HFFc6 (cell line): Measurements from ENCODE around the gene ANKRD6. TPM values are rescaled to one million over a fixed set of nuclear protein-coding genes. Genes with fewer than 3 reads are reported as not detected.
A peak's percentile ranks its signal among the peaks of the same experiment; 100 is the strongest.

Source experiments
- DNase-seq: peaks from one replicate; pipeline ENCODE4 v3.0.0-alpha.2; 2018
- H3K27ac Mint-ChIP-seq: 2 replicates; pipeline ENCODE4 v1.8.0; 2020; ENCODE audit warnings: mild to moderate bottlenecking, mixed read lengths
- H3K27me3 Mint-ChIP-seq: 2 replicates; pipeline ENCODE4 v1.8.0; 2021; ENCODE audit warnings: mild to moderate bottlenecking, moderate library complexity, mixed read lengths; ENCODE audit not compliant: insufficient read depth
- H3K36me3 Mint-ChIP-seq: 2 replicates; pipeline ENCODE4 v1.8.0; 2021; ENCODE audit warnings: low read depth, mixed read lengths
- H3K4me1 Mint-ChIP-seq: 2 replicates; pipeline ENCODE4 v1.8.0; 2020; ENCODE audit warnings: low read depth, mixed read lengths
- H3K4me3 Mint-ChIP-seq: 2 replicates; pipeline ENCODE4 v1.8.0; 2020; ENCODE audit warnings: mild to moderate bottlenecking, moderate library complexity, mixed read lengths
- H3K9me3 Mint-ChIP-seq: 2 replicates; pipeline ENCODE4 v1.8.0; 2020; ENCODE audit warnings: mild to moderate bottlenecking, mixed read lengths
- long read RNA-seq: library from polyadenylated mRNA; unstranded; transcript quantifications from one replicate; pipeline ENCODE4 v2.0.0, GENCODE V29; 2019
- total RNA-seq, 6 experiments: library from RNA; stranded (reverse); fragmentation: NEBNext Ultra II Directional; extraction: Animal tissue kit (Norgen Biotek cat#: 25700); gene quantifications; 2 replicates in 1 of 6; 3 replicates in 5 of 6; pipeline ENCODE4 v1.2.3, GENCODE V29; 2021
- TF ChIP-seq, protein P1 (sequence below): fragments of 200-600 bp; sonication (generic); IDR thresholded peaks from 2 replicates; pipeline ENCODE4 v1.5.0; 2021; ENCODE audit warnings: antibody characterized with exemption, mild to moderate bottlenecking

ANKRD6 gene
- total RNA-seq, result not detected
- long read RNA-seq, partial matches to known transcripts, result 0 of 6 reads
- long read RNA-seq, other reads (novel, unspliced or antisense), result 6 of 6 reads

DNA sequence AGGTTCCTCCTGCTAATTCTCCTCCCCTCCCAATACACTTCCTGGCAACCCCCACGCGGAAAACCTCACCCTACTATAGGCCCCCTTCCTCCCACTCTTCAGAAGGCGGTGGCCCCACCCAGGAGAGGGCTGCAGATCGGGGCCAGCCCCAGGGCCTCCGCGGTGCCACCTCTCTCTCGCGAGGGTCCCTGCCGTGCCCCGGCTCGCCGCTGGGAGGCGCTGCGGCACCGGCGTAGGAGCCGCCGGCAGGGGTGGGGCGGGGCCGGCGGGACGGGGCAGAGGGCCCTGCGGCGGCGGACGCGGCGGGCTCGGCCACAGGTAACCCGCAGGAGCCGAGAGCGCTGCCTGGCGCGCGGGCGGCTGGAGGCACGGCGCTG lies at the start of gene ANKRD6:
Gene ANKRD6, plus strand, starts transcription at position 278 of the 377 bp plus-strand sequence. CDS start 133,825 bp downstream, outside the sequence.
- H3K27ac Mint-ChIP-seq, result no peak within 1 kb of the TSS
- no peak for DNase-seq
- TF ChIP-seq, protein P1, sequence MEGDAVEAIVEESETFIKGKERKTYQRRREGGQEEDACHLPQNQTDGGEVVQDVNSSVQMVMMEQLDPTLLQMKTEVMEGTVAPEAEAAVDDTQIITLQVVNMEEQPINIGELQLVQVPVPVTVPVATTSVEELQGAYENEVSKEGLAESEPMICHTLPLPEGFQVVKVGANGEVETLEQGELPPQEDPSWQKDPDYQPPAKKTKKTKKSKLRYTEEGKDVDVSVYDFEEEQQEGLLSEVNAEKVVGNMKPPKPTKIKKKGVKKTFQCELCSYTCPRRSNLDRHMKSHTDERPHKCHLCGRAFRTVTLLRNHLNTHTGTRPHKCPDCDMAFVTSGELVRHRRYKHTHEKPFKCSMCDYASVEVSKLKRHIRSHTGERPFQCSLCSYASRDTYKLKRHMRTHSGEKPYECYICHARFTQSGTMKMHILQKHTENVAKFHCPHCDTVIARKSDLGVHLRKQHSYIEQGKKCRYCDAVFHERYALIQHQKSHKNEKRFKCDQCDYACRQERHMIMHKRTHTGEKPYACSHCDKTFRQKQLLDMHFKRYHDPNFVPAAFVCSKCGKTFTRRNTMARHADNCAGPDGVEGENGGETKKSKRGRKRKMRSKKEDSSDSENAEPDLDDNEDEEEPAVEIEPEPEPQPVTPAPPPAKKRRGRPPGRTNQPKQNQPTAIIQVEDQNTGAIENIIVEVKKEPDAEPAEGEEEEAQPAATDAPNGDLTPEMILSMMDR, result peak; percentile 75
- no peaks in the 10 kb centered on the region for H3K9me3 Mint-ChIP-seq
- H3K4me1 Mint-ChIP-seq, result no peaks in the 10 kb centered on the region
- no peaks in the 10 kb centered on the region for H3K36me3 Mint-ChIP-seq
- peaks cover 24% of the 10 kb centered on the region for H3K27me3 Mint-ChIP-seq
- H3K4me3 Mint-ChIP-seq, result peak within 1 kb of the TSS; percentile 35; the same call in 1 of the 2 replicates

DNA sequence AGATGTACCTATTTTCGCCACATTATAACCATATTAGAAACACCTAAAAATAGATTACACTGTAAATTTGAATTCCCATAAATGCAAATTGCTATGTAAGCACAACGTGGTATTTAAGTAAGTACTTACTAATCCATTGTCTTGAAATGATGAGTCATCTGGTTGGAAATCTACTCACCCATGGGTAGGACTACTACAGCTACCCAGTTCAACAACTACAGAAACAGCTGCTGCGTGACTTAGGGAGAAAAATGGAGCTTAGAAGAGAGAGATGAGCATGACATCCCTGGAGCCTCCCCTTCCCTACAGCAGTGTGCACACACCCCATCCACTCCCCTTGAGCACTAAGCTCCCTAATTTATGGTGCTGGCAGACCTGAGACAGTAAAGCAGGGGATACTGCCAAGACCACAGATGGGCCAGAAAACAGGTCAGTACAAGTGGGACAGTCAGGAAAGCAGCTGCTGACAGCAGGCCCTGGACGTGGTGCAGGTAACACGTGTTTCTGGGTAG lies 47.7 kb upstream of the ANKRD6 start:
- H3K4me1 Mint-ChIP-seq, result no peaks in the 10 kb centered on the region
- no peaks in the 10 kb centered on the region for H3K9me3 Mint-ChIP-seq
- peaks cover 18% of the 10 kb centered on the region for H3K27me3 Mint-ChIP-seq
- no peak overlapping the region for H3K4me3 Mint-ChIP-seq
- no peak overlapping the region for H3K27ac Mint-ChIP-seq
- no peak for DNase-seq
- H3K36me3 Mint-ChIP-seq, result no peaks in the 10 kb centered on the region
- TF ChIP-seq, protein P1, result no peak

DNA sequence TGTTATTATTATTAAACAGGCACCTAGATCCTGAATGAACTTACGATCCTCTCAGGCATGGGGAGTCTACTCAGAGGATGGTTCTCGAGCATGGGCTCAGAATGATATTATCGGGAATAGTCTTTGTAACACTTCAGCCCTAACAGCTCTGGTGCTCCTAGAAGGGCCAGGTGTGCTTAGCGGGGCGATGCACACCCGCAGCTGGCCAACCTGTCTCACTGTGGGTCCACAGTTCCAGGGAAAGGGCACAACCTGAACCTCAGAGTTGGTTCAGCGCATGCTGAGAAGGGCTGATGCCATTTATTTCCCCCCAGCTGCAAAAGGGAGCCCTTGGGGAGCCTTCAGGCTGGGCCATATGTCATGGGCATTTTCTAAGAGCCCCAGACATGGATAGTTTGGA lies 47.1 kb upstream of the ANKRD6 start:
- no peak overlapping the region for H3K27ac Mint-ChIP-seq
- H3K27me3 Mint-ChIP-seq, result peaks cover 11% of the 10 kb centered on the region

DNA sequence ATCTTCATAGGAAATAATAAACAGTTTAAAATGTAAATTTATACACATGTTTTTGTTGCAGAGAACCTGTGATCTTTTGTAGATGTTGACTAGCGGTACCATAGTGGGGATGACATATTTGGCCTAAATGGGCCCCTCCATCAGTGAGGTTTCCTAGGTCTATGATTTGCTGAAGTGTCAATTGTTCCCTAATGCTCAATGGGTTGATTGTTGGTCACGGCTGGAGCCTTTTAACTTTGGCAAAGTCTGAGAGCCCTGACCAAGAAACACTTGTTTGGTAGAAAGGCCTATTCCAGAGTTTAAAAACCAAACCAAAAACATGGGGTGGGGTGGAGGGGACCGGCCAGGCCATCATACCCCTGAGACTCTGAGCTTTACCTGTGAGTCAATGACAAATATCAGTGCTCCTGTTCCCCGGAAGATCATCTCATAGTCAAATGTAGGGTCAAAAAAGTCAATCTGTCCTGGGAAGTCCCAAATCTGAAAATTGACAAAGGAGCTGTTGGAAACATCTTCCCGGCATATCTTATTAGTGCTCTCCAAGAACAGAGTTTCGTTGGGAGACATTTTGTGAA lies 45.9 kb upstream of the ANKRD6 start:
- Mint-ChIP-seq H3K36me3 (no peaks in the 10 kb centered on the region), H3K27me3 (peaks cover 9% of the 10 kb centered on the region), H3K4me3 (no peak overlapping the region), H3K9me3 (no peaks in the 10 kb centered on the region), H3K27ac (no peak overlapping the region), H3K4me1 (no peaks in the 10 kb centered on the region)
- TF ChIP-seq, protein P1, result no peak
- no peak for DNase-seq

More for the DNA sequence above, 47.1 kb upstream of the ANKRD6 start:
- TF ChIP-seq, protein P1, result no peak
- Mint-ChIP-seq H3K4me3 (no peak overlapping the region), H3K4me1 (no peaks in the 10 kb centered on the region), H3K36me3 (no peaks in the 10 kb centered on the region), H3K9me3 (no peaks in the 10 kb centered on the region)
- DNase-seq, result no peak

DNA sequence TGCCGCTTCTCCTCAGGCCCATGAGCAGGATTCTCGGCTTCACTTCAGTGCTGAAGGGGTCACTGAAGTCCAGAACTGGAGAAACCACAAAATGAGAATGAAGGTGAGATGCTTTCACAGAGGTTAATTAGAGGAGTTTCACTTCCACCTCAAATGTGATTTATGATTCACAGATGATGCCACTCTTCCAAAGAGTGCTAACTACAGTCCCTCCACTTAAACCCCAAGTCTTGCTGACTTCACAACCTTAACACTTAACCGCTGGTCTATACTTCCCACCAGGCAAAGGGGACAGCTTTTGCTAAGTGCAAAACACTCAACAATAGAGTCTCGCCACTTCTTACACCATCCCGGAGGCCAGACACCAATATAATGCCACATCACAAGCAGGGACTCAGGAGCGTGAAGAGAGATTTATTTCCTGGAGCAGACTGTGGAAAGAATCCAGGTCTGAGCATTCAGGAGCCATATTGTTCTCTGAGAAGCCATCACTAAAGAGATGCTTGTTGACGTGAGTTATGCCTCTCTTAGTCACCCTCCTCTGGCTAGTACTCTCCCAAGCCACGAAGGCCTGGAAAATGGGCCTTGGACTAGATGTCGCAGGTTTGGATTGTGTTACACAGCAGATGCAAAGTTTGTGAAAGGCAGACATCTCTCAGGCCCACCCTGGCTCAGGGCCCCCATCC lies 45.3 kb upstream of the ANKRD6 start:
- H3K27ac Mint-ChIP-seq, result no peak overlapping the region
- DNase-seq, result no peak
- H3K4me1 Mint-ChIP-seq, result no peaks in the 10 kb centered on the region
- H3K36me3 Mint-ChIP-seq, result no peaks in the 10 kb centered on the region
- TF ChIP-seq, protein P1, result no peak
- H3K4me3 Mint-ChIP-seq, result no peak overlapping the region
- peaks cover 9% of the 10 kb centered on the region for H3K27me3 Mint-ChIP-seq
- no peaks in the 10 kb centered on the region for H3K9me3 Mint-ChIP-seq
